NCI-H526 treated with DMSO at 0.1 percent for 48 hours (cell line): ENCODE data around the gene ARFGEF3.
"Not testable (repeated sequence)": the region's sequence is repeated elsewhere in the genome, so short reads cannot be mapped to it uniquely, and the experiment has no call there.

ENCODE experiments used
- DNase-seq: peaks from one replicate; lab custom pipeline; 2025; lab: John Stamatoyannopoulos, UW

The ARFGEF3 gene

DNA sequence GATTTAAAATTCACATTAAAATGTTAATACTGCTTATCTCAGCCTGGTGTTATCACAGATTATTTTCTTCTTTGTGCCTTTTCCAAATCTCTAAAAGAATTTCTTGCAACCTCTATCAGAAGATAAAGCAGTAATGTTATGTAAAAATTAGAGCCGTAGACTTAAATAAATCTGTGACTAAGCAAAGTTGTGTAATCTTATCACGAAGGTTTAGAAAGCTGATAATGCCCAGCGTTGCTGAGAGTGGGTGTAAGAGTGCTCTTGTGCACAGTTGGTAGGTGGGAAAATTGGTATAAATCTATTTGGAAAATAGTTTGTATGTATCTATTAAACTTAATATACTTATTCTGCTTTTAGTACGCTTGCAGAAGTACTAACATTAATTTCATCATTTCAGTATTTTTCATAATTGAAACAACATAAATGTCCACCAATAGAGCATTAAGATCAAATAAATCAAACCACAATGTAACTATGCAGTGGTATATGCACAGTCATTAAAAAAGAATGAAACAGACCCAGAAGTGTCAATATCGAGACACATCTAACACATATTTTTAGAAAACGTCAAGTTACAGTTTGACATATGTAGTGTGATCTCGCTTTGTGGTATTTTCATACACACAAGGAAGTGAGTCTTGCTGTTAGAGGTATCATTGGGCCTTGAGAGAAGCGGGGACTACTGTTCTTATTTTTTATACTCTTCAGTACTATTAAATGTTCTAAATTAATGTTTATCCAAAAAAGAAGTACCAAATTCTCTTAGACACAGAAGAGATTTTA is 111.0 kb downstream of the ARFGEF3 start:
- DNase-seq: no peak

DNA sequence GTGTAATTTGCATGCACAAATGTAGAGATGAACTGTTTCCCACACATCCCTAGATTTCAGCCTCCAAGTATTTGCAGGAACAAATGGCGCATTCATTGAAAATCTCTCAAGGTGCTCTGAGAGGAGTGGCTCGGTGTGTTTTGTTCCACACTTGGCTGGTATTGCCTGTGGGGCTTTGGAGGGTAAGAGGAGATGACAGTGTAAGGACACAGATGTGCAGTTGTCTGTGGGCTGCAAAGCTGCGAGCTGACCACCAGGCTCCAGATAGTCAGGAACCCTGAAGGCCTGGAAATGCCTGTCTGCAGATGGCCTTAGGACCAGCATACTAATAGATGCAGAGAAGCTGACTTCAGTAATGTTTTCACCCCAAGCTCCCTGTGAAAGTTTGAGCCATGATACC is 114.2 kb downstream of the ARFGEF3 start:
- DNase-seq: peak; percentile 82

DNA sequence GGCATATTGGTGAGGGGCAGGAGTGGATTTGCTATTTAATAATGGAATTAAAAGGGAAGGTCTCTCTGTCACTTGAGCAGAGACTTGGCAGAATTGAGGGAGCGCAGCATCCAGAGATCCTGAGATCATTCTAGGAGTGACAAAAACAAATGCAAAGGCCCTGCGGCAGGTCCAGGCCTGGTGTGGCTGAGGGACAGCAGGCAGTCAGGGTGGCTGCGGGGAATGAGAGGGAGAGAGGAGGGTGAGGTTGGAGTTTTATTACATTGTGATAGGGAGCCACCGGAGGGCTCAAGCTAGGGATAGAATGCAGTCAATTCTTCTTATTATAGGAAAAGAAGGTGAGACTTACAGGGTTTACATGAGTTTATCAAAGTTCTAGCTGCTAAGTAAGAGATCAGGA is 116.1 kb downstream of the ARFGEF3 start:
- DNase-seq: no peak

DNA sequence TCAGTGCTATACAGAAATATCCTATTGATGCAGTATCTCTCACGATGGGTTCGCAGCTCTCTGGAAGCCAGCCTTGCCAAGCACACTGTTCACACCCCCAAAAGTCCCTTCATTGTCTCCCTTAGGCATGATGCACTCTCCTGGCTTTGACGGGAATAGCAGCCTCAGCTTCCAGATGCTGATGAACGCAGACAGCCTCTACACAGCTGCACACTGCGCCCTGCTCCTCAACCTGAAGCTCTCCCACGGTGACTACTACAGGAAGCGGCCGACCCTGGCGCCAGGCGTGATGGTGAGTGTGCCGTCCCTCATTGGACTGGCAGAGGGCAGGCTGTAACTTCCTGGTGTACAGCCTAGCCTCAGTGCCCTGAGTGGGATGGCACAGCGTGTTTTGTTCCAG is 116.6 kb downstream of the ARFGEF3 start:
- DNase-seq: peak; percentile 13

DNA sequence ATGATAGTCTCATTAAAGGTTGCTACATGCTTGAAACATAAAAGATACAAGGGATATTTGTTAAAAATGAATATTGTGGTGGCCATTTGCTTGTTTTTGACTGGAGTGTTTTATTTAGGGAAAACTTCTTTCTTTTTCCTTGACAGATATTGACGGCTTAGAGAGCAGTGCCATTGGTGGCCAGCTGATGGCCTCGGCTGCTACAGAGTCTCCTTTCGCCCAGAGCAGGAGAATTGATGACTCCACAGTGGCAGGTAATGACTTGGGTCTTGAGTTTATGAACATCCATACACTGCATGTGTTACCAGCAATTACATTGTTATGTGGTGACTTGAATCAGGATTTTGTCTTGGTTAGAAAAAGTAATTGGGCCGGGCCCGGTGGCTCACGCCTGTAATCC is 124.1 kb downstream of the ARFGEF3 start:
- DNase-seq: no peak

DNA sequence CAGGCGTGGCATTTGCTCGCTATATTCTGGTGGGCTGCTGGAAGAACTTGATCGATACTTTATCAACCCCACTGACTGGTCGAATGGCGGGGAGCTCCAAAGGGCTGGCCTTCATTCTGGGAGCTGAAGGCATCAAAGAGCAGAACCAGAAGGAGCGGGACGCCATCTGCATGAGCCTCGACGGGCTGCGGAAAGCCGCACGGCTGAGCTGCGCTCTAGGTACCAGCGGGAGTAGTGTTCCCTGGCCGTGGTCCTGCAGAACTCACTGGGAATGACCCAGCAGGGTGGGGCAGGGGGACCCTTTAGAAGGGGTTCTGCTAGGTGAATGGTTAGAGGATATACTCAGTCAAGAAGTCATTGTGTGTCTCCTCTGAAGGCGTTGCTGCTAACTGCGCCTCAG is 125.0 kb downstream of the ARFGEF3 start:
- no peak for DNase-seq

DNA sequence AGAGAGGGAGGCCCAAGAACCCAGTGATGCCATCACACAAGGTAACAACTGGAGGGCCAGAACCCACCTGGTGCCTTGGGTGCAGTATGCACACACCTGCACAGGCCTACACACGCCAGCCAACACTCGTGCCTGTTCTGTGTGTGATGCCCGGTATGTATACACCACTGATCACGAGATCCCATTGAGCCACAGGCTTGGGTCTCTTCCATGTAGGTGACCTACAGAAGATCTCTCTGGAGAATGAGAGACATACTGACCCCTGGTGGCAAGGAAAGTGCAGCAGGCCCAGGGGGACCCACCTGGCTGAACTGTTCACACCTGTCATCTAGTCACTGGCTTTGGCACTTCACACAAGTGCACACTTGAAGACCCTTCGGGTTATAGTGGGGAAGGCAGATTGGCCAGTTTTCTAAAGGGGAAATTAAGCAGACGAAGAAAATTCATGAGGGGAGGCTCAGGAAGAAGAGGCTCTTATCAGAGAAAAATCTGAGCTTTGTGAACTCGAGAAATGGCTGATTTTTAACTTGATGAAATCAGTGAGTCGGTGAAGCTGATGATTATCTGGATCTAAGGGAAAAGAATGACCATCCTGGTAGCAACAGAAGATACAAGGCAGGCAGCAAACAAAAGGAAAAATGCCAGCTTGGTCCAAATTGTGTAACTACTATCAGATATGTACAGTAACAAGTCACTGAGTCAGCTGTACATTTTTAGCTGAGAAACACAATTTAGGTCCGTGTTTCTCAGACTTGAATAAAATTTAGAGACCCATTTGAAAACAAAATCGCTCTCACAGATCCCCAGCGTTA is 125.6 kb downstream of the ARFGEF3 start:
- DNase-seq: peak; percentile 58

DNA sequence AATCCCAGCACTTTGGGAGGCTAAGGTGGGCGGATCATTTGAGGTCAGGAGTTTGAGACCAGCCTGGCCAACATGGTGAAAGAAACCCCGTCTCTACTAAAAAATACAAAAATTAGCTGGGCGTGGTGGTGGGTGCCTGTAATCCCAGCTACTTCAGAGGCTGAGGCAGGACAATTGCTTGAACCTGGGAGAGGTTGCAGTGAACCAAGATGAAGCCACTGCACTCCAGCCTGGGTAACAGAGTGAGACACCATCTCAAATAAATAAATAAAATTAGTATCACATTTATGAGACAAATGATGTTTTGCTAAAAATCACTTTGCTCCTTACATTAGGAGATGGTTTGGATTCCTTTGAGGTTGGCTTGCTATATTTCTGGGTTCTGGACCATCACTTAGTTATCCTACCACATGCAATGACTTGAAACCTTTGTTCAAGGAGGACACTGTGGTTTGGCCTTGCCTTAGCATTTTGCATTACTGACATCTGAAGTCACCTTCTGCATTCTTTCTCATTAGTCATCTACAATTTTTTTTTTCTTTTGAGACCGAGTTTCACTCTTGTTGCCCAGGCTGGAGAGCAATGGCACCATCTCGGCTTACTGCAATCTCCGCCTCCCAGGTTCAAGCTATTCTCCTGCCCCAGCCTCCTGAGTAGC is 126.8 kb downstream of the ARFGEF3 start:
- not testable (repeated sequence) for DNase-seq

DNA sequence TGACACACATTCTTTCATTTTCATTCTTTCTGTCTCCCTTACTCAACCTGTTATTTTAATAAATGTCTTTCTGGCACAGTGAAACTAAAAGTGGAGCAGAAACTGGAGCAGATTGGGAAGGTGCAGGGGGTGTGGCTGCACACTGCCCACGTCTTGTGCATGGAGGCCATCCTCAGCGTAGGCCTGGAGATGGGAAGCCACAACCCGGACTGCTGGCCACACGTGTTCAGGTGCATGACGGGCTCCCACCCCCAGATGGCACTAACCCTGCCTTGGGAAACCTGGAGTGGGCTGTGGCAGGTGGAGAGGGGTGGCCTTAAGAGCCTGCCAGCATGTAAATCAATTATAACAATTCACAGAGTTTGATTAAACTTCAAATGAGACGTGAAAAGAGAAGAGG is 128.0 kb downstream of the ARFGEF3 start:
- no peak for DNase-seq

DNA sequence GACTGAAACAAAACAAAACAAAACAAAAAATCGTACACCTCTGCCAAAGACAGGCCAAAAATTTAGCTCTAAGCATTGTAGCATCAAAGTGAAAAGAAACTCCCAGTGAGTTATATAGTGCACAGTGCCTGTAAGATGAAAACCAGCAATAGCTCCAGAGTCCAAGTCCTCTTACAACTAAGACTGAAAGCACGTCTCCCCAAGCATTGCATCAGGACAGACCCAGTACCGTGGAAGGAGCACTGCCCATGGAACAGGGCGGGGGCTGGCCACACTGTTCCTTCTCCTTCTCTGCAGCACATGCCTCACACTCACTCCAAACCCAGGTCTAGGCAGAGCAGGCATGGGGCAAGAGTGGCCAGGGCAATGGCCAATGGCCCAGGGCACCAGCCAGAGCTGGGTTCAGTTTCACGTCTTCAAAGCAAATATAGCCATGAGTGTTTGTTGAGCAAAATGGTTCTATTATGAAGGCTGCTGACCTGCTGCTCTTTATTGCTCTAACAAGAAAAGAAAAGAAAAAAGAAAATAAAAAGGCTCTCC is 128.8 kb downstream of the ARFGEF3 start:
- DNase-seq: no peak

DNA sequence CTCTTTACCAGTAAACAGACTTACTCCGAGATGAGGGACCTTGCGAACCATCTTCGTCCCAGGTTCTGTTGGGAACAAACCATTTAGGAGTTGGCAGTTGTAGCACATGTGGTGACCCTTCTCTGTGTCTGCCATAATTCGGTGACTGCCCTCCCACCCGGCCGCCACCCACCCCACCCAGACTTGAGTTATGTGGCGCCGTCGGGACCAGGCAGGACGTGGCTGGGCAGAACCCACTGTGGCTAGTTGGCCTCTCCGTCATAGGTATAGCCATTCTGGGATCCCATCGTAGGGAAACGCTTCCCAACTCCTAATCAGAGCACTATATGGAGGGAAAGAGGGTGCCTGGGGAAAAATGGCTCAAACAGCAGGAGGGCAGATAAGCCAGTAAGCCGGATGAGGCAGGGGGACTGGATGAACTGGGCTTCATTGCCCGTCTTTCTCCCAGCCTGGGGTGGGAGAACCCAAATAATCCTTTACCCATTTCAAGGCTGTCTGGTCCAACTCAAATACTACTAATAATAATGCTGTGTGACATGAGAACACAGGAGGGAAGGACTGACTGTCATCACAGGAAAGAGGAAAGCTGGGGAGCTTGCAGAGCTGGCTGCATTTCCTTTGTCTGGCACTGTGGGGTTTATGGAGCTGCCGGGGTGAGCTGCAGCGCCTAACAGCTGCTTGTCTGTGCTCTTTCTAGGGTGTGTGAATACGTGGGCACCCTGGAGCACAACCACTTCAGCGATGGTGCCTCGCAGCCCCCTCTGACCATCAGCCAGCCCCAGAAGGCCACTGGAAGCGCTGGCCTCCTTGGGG is 129.5 kb downstream of the ARFGEF3 start:
- no peak for DNase-seq

DNA sequence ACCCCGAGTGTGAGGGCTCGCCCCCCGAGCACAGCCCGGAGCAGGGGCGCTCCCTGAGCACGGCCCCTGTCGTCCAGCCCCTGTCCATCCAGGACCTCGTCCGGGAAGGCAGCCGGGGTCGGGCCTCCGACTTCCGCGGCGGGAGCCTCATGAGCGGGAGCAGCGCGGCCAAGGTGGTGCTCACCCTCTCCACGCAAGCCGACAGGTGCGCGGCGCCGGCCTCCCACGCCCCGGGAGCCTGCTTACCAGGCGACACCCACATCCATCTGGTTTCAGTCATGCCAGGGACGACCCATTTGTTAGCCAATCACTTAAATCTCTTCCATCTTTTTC is 130.1 kb downstream of the ARFGEF3 start:
- DNase-seq: no peak

DNA sequence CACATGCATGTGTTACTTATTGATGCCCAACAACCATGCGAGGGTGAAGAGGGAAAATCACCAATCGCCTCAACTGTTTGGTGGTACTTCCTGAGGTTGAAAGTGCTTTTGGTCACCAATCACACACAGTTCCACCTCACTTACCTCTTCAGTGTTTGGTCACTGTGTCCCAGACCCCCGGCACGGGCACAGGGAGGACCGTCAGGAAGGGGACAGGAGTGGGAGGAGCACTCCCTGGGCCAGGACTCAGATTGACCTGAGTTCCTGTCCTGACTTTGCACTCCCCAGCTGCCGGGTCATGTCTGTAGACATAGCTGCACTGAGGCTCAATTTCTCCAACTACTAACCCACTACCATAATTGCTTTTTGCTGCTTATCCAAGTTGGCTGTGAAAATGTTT is 130.7 kb downstream of the ARFGEF3 start:
- no peak for DNase-seq

DNA sequence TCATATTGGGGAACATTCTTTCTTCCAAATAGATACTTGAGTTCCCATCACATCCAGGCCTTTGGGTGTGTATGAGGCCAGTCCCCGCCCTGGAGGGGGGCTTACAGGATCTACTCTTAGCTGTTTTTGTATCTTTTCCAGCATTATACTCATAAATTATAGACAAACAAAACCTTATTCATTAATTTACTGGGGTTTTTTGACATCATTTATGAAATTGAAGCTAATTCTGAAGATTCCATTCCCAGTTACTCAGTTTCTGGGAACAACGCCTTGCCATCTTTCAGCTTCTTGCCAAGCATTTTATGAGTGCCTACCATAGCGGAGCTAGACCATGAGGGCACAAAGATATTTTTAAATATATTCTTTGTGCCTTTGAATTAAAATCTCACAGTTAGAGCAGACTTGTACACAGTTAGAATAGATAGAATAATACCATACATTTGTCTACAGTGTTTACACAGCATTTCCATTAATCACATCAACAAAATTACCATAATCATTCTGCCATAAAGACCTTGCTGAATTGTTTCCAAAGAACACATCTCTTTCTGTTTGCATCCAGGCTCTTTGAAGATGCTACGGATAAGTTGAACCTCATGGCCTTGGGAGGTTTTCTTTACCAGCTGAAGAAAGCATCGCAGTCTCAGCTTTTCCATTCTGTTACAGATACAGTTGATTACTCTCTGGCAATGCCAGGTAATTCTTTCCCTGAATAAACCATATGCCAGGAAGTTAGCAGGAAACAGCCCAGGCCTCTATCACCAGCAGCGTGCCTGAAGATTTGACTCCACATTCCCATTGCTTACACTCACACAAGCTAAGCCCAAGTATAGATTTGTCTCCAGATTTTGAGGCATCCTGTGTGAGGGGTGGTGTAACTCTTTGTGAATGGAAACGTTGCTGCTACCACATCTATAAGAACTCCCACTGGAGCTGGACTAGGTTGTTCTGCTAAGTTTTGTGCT is 132.0 kb downstream of the ARFGEF3 start:
- DNase-seq: no peak

DNA sequence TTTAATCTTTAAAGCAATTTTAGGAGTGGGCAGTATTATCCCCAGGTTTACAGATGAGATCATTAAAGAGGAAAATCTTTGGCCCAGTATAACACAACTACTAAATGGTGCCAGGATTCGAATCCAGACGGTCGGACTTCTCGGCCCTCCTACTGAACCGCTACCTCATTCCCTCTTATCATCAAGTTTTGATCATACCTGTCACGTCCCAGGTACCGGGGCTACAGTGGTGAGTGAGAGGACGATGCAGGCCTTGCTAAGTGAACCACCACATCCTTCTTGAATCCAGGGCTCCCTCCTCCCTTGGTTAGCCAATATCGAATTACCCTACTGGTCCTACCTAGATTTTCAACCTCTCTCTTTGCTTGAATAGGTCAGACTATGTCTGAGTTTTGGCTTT is 134.6 kb downstream of the ARFGEF3 start:
- no peak for DNase-seq

DNA sequence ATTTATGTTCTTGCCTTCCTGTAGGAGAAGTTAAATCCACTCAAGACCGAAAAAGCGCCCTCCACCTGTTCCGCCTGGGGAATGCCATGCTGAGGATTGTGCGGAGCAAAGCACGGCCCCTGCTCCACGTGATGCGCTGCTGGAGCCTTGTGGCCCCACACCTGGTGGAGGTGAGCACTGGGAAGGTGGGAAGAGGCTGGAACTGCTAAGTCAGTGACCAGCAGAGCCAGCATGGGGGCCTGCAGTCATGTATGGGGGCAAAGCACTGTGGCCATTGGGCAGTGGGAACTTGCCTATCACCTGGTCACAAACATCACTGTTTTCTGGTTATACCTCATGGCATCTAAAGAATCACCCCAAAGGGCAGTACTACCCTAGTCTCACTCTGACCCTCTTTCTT is 135.0 kb downstream of the ARFGEF3 start:
- DNase-seq: no peak

DNA sequence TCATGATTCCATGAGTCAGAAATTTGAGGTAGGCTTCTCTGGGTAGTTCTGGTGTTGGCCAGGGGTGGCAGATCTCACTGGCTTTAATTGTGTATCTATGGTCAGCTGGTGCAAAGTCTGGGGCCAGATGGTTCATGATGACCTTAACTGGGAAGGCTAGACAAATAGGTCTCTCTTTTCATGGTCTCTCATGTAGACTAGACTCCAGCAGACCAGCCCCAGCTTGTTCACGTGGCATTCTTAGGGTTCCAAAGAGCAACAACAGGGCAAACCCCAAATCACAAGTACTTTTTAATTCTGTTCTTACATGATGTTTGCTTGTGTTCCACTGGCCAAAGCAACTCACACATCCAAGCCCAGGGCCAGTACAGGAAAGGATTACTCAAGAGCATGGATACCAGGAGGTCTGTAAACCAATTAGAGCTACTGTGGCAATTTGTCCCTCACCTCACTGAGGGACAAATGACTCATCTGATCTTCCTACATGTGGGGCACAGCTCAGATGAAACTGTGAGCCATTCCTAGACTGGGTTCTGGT is 136.1 kb downstream of the ARFGEF3 start:
- no peak for DNase-seq

DNA sequence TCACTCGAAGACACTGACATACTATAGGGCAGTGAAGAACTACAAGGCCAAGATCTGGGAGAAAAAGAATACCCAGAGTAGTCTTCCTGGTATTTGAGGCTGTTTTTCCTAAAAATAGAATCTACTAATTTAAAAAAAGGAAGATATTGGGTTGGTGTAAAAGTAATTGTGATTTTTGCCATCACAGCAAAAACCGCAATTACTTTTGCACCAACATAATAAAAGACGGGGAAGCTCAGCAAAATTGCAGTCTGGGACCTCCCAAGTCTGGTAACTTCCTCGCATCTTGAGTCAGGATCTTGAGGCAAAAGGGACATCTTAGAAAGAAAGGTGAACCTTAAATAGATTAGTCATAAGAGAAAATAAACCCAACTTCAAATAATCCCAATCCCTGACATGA is 138.7 kb downstream of the ARFGEF3 start:
- DNase-seq: no peak

DNA sequence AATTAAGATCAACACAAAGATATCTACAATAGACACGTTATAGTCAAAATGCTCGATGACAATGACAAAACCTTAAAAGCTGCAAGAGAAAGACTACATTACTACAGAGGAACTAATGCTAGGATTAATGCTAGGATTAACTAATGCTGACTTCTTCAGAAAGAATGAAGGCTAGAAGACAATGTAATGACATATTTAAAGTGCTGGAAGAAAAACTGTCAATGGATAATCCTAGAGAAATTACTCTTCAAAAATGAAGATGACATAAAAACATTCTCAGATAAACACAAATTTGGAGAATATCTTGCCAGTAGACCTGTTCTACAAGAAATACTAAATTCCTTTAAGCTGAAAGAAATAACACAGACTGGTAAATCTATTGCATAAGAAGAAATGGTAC is 140.8 kb downstream of the ARFGEF3 start:
- DNase-seq: no peak

DNA sequence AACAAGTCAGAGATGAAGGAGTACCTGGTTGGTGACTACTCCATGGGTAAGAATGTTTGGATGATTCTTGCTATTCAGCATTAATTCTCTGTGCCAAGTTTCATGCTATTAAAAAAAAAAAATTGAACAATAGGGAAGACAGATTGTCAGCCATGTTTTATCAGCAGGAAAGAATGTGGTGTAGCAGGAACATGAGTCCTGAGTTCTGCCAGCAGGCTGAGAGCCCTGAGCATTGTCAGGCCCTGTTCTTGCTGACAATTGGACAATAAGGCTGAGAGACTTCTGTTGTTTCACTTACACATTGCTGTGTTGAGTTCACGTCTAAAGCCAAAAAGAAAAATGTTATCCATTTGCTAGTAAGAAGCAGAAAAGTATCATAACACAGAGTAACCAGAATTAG is 145.6 kb downstream of the ARFGEF3 start:
- no peak for DNase-seq
